Measurements from ENCODE around the gene CHSY1.

Gene CHSY1

DNA sequence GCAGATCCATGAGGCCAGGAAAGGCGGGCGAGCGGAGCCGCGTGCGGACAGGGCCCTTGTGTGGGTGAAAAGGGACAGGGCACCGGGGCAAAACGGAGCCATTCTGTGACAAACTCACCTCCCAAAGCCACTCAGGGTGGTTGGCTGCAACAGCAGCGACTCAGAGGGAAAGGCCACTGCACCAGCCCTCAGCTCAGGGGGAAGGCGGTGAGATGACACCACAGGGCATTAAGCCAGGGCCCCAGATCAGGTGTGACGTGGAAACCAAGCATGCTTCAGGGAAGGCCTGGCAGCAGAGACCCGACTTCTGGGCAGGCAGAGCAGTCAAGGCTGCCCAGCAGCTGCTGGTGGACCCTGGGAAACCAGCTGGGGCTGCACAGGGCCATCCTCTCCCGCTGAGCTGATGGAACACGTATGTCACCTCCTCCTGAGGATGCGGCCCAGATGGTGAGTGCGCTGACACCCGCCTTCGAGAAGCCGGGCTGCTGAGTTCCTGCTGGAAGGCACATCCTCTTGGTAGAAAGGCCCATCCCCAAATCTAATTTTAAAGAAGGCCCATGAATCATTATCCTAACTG is 82.3 kb downstream of the CHSY1 start:
- ATAC-seq (ENCODE audit: low read depth) = no peak
- Histone ChIP-seq H3K36me3 (ENCODE audit: low read depth) (peaks cover 5% of the 10 kb centered on the region; the same call in 1 of the 2 replicates), H3K4me1 (ENCODE audit: insufficient read depth, poor library complexity, severe bottlenecking) (peaks cover 58% of the 10 kb centered on the region), H3K27me3 (ENCODE audit: insufficient read depth, poor library complexity, severe bottlenecking) (no peaks in the 10 kb centered on the region), H3K4me3 (ENCODE audit: severe bottlenecking) (no peak overlapping the region), H3K9me3 (ENCODE audit: severe bottlenecking) (peaks cover 20% of the 10 kb centered on the region), H3K27ac (ENCODE audit: poor library complexity, severe bottlenecking) (peak overlapping the region; percentile 97)
- TF ChIP-seq, protein P1, sequence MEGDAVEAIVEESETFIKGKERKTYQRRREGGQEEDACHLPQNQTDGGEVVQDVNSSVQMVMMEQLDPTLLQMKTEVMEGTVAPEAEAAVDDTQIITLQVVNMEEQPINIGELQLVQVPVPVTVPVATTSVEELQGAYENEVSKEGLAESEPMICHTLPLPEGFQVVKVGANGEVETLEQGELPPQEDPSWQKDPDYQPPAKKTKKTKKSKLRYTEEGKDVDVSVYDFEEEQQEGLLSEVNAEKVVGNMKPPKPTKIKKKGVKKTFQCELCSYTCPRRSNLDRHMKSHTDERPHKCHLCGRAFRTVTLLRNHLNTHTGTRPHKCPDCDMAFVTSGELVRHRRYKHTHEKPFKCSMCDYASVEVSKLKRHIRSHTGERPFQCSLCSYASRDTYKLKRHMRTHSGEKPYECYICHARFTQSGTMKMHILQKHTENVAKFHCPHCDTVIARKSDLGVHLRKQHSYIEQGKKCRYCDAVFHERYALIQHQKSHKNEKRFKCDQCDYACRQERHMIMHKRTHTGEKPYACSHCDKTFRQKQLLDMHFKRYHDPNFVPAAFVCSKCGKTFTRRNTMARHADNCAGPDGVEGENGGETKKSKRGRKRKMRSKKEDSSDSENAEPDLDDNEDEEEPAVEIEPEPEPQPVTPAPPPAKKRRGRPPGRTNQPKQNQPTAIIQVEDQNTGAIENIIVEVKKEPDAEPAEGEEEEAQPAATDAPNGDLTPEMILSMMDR (IDR thresholded peaks at IDR 0.05; ENCODE audit: poor library complexity, severe bottlenecking) = no peak
- DNase-seq (ENCODE audit: low spot score) = peak; percentile 67

DNA sequence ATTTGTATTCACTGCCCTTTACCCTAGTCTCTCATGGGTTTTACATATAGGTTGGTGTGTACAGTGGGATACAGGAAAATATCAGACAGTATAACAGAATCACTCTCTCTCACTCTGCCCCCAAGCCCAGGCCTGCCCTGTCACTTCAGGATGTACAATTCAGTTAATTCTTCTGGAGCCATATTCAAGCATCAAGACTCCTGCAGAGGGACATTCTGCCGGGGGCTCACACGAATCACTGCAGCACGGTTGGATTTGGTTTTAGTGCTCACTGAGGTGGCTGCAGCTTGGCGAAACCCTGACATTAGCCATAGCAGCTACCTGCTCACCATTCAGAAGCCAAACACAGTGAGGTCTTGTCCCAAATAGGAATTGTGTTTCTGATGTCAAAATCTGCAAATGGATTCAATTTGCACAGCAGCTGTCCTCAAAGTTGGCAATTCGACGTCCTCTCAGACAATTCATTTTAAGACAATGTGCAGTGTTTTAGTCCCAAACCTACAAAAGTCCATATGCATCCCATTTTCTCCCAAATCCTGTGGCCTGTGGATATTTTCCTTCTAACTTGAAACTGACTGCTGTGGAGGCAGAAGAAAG is 82.9 kb downstream of the CHSY1 start:
- H3K4me3 ChIP-seq (ENCODE audit: severe bottlenecking) = no peak overlapping the region
- DNase-seq (ENCODE audit: low spot score) = peak; percentile 58
- peaks cover 4% of the 10 kb centered on the region; the same call in 1 of the 2 replicates for H3K36me3 ChIP-seq (ENCODE audit: low read depth)
- TF ChIP-seq, protein P1 (IDR thresholded peaks at IDR 0.05; ENCODE audit: poor library complexity, severe bottlenecking) = no peak
- H3K9me3 ChIP-seq (ENCODE audit: severe bottlenecking) = peaks cover 24% of the 10 kb centered on the region
- ATAC-seq (ENCODE audit: low read depth) = peak; percentile 1; the same call in 1 of the 3 replicates
- H3K4me1 ChIP-seq (ENCODE audit: insufficient read depth, poor library complexity, severe bottlenecking) = peaks cover 57% of the 10 kb centered on the region
- no peaks in the 10 kb centered on the region for H3K27me3 ChIP-seq (ENCODE audit: insufficient read depth, poor library complexity, severe bottlenecking)
- peak overlapping the region; percentile 97 for H3K27ac ChIP-seq (ENCODE audit: poor library complexity, severe bottlenecking)

DNA sequence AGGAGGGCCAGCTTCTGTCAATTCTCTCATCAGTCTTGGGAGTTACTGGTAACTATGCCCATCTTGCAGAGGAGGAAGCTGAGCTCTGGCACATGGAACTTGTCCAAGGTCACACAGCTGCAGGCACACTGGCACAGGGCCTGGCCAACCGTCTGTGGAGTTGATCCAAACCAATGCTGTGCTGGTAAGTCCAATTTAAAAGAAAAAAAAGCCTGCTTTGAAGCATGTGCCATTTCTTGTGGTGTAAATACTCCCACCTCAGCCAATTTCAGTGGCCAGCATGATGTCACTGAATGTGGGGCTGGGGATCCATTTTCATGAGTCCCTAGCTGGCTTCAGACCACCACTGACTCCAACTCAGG is 83.4 kb downstream of the CHSY1 start:
- peaks cover 28% of the 10 kb centered on the region for H3K9me3 ChIP-seq (ENCODE audit: severe bottlenecking)
- no peaks in the 10 kb centered on the region for H3K27me3 ChIP-seq (ENCODE audit: insufficient read depth, poor library complexity, severe bottlenecking)
- H3K4me3 ChIP-seq (ENCODE audit: severe bottlenecking) = no peak overlapping the region
- ATAC-seq (ENCODE audit: low read depth) (no peak; the same call in 2 of the 3 replicates), DNase-seq (ENCODE audit: low spot score) (no peak)
- TF ChIP-seq, protein P1 (IDR thresholded peaks at IDR 0.05; ENCODE audit: poor library complexity, severe bottlenecking) = no peak
- H3K27ac ChIP-seq (ENCODE audit: poor library complexity, severe bottlenecking) = peak overlapping the region; percentile 97
- peaks cover 56% of the 10 kb centered on the region for H3K4me1 ChIP-seq (ENCODE audit: insufficient read depth, poor library complexity, severe bottlenecking)
- H3K36me3 ChIP-seq (ENCODE audit: low read depth) = no peaks in the 10 kb centered on the region; the same call in 1 of the 2 replicates

DNA sequence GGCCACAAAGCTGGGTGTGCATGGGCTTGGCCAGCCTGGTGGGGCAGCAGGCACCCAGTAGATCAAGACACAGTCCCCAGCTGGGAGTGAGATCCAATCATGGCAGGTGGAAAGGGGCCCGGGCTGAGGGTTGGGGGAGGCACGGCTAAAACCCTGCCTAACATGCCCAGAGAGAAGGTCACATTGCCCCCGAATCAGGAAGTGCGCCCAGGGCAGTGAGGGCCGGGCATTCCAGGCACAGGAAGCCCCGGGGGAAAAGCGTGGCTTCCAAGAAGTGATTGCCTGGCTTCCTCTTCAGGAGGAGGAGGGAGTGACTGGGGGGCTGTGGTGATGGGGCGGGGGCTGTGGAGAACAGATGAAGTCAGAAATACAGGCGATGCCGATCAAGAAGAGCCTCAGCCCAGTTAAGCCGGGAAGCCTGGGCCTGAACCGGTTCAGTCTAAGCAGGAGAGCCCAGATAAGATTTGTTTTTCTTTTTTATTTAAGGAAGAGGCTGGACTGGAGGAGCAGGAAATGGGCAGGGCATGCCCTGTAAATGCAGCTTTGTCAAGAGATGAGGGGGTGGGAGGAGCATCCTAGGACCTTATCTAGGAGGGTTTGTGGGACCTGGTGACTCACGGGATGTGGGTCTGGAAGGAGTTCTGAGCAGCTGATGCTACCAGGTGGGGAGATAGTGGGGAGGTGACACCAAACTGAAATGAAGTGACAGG is 83.9 kb downstream of the CHSY1 start:
- peaks cover 56% of the 10 kb centered on the region for H3K4me1 ChIP-seq (ENCODE audit: insufficient read depth, poor library complexity, severe bottlenecking)
- no peak overlapping the region for H3K4me3 ChIP-seq (ENCODE audit: severe bottlenecking)
- peaks cover 28% of the 10 kb centered on the region for H3K9me3 ChIP-seq (ENCODE audit: severe bottlenecking)
- peak; percentile 95 for DNase-seq (ENCODE audit: low spot score)
- TF ChIP-seq, protein P1 (IDR thresholded peaks at IDR 0.05; ENCODE audit: poor library complexity, severe bottlenecking) = no peak
- no peaks in the 10 kb centered on the region; the same call in 1 of the 2 replicates for H3K36me3 ChIP-seq (ENCODE audit: low read depth)
- peak overlapping the region; percentile 97 for H3K27ac ChIP-seq (ENCODE audit: poor library complexity, severe bottlenecking)
- no peaks in the 10 kb centered on the region for H3K27me3 ChIP-seq (ENCODE audit: insufficient read depth, poor library complexity, severe bottlenecking)
- ATAC-seq (ENCODE audit: low read depth) = peak; percentile 77
